ENCODE measurements around the gene GMPR.

The GMPR gene

GRCh38 chr6:16302721-16303552 is 64.5 kb downstream of the GMPR start:
- H3K4me3 ChIP-seq (ENCODE audit: insufficient read depth, low read length, poor library complexity, severe bottlenecking) = no peak overlapping the region
- no peak overlapping the region for H3K27ac ChIP-seq (ENCODE audit: low read depth, low read length)
- H3K36me3 ChIP-seq (ENCODE audit: low read length) = no peaks in the 10 kb centered on the region
- no peaks in the 10 kb centered on the region for H4K20me1 ChIP-seq (ENCODE audit: low read depth, low read length)
- no peak overlapping the region for H3K4me2 ChIP-seq (ENCODE audit: low read depth, low read length, poor library complexity, severe bottlenecking)
- H3F3A ChIP-seq (ENCODE audit: insufficient read depth) = no peaks in the 10 kb centered on the region
- TF ChIP-seq EZH2phosphoT487 (conservative IDR thresholded peaks at IDR 0.05; ENCODE audit: low read length) (no peak), CTCF (IDR thresholded peaks at IDR 0.05; ENCODE audit: insufficient read depth, low read length, poor library complexity, severe bottlenecking) (no peak)
- no peaks in the 10 kb centered on the region for H3K27me3 ChIP-seq (ENCODE audit: low read length)
- no peaks in the 10 kb centered on the region for H3K79me2 ChIP-seq (ENCODE audit: insufficient read depth, low read length)
- H3K9ac ChIP-seq (ENCODE audit: low read length) = no peak overlapping the region
- H2AFZ ChIP-seq (ENCODE audit: low read depth, low read length, severe bottlenecking) = no peak overlapping the region
- no peaks in the 10 kb centered on the region for H3K9me3 ChIP-seq (ENCODE audit: insufficient read depth, low read length)
- H3K9me2 ChIP-seq (replicated peaks; ENCODE audit: insufficient read depth, low read length) = no peaks in the 10 kb centered on the region

DNA sequence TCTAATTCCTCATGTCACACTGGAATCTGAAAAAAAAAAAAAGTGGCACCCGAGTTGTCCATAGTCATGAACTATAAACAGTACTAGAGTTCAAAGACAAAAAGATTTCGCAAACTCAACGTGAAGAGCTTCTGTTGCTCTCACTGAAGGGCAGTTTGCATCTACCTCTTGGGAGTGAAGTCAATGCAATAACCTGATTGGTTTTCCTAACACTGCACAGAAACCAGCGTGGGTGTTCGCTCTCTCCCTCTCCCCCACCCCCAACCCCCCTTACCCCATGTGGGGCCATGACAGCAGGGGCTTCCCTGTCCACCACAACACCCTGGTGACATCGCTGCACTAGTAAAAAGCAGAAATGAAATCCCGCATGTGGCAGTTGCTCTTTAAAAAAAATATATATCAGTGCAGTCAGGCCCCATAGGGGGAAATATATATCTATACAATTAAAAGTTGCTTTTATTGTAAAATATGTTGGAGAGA is 66.9 kb downstream of the GMPR start:
- H4K20me1 ChIP-seq (ENCODE audit: low read depth, low read length) = no peaks in the 10 kb centered on the region
- H3K4me2 ChIP-seq (ENCODE audit: low read depth, low read length, poor library complexity, severe bottlenecking) = peak overlapping the region; percentile 34
- TF ChIP-seq CTCF (IDR thresholded peaks at IDR 0.05; ENCODE audit: insufficient read depth, low read length, poor library complexity, severe bottlenecking) = no peak
- TF ChIP-seq EZH2phosphoT487 (conservative IDR thresholded peaks at IDR 0.05; ENCODE audit: low read length) = no peak
- H3F3A ChIP-seq (ENCODE audit: insufficient read depth) = no peaks in the 10 kb centered on the region
- no peaks in the 10 kb centered on the region for H3K36me3 ChIP-seq (ENCODE audit: low read length)
- no peaks in the 10 kb centered on the region for H3K9me2 ChIP-seq (replicated peaks; ENCODE audit: insufficient read depth, low read length)
- H3K27me3 ChIP-seq (ENCODE audit: low read length) = no peaks in the 10 kb centered on the region
- no peak overlapping the region for H3K27ac ChIP-seq (ENCODE audit: low read depth, low read length)
- no peak overlapping the region for H2AFZ ChIP-seq (ENCODE audit: low read depth, low read length, severe bottlenecking)
- no peaks in the 10 kb centered on the region for H3K9me3 ChIP-seq (ENCODE audit: insufficient read depth, low read length)
- H3K4me3 ChIP-seq (ENCODE audit: insufficient read depth, low read length, poor library complexity, severe bottlenecking) = no peak overlapping the region
- H3K79me2 ChIP-seq (ENCODE audit: insufficient read depth, low read length) = no peaks in the 10 kb centered on the region
- H3K9ac ChIP-seq (ENCODE audit: low read length) = no peak overlapping the region

GRCh38 chr6:16305788-16306187 is 67.4 kb downstream of the GMPR start:
- Histone ChIP-seq H3K36me3 (ENCODE audit: low read length) (no peaks in the 10 kb centered on the region), H3K4me2 (ENCODE audit: low read depth, low read length, poor library complexity, severe bottlenecking) (peak overlapping the region; percentile 34), H3K4me3 (ENCODE audit: insufficient read depth, low read length, poor library complexity, severe bottlenecking) (no peak overlapping the region), H4K20me1 (ENCODE audit: low read depth, low read length) (no peaks in the 10 kb centered on the region), H3K27ac (ENCODE audit: low read depth, low read length) (no peak overlapping the region), H3K9me3 (ENCODE audit: insufficient read depth, low read length) (no peaks in the 10 kb centered on the region), H3F3A (ENCODE audit: insufficient read depth) (no peaks in the 10 kb centered on the region), H3K27me3 (ENCODE audit: low read length) (no peaks in the 10 kb centered on the region), H3K9me2 (replicated peaks; ENCODE audit: insufficient read depth, low read length) (no peaks in the 10 kb centered on the region), H3K9ac (ENCODE audit: low read length) (no peak overlapping the region), H2AFZ (ENCODE audit: low read depth, low read length, severe bottlenecking) (peak overlapping the region; percentile 2), H3K79me2 (ENCODE audit: insufficient read depth, low read length) (no peaks in the 10 kb centered on the region)
- TF ChIP-seq EZH2phosphoT487 (conservative IDR thresholded peaks at IDR 0.05; ENCODE audit: low read length) (0 out of 2 replicates have a peak, but pooled peaks have one; percentile 25), CTCF (IDR thresholded peaks at IDR 0.05; ENCODE audit: insufficient read depth, low read length, poor library complexity, severe bottlenecking) (no peak)

Measured in SU-DHL-6 (cell line).